Endothelial cell of umbilical vein (primary cell): ENCODE results near the gene C9orf152. TPM values are rescaled to one million over a fixed set of nuclear protein-coding genes. Genes with fewer than 3 reads are reported as not detected.

Experiments used
- BruUV-seq: library from RNA; stranded (reverse); fragments of 400-500 nt; replicated peaks from 2 replicates; lab custom pipeline; 2021; lab: Mats Ljungman, UMichigan
- CTCF ChIA-PET: fragments of 300-600, 350-600 bp; sonication (Branson Sonifier 250); formaldehyde crosslinking; loops from one replicate; lab custom pipeline; 2021; ENCODE audit warnings: antibody characterized with exemption, inconsistent platforms; lab: Charles Lee
- POLR2A ChIA-PET: fragments of 300-600, 350-600 bp; sonication (Branson Sonifier 250); formaldehyde crosslinking; loops from one replicate; lab custom pipeline; 2021; ENCODE audit warnings: antibody characterized with exemption, inconsistent platforms; lab: Charles Lee
- DNase-seq: peaks from one replicate; pipeline ENCODE4 v3.0.0-alpha.2; 2011; ENCODE audit warnings: low read depth, low spot score
- FAIRE-seq: peaks from 2 replicates; lab custom pipeline; 2011; peaks lifted over from hg19 to GRCh38; lab: Jason Lieb, UNC
- H2AFZ ChIP-seq: 2 replicates; pipeline ENCODE4 v1.6.0; 2012; ENCODE audit warnings: low read depth, low read length, control low read depth, inconsistent platforms
- H3K27ac ChIP-seq: 2 replicates; pipeline ENCODE4 v1.5.1; 2011; ENCODE audit warnings: low read depth, mild to moderate bottlenecking, control low read depth, low read length, moderate library complexity; ENCODE audit not compliant: insufficient read depth
- H3K27me3 ChIP-seq, 2 experiments: 2 replicates each; pipeline versions ENCODE4 v1.6.0 to v1.6.1; 2011; ENCODE audit warnings: low read length in 2 of 2, mixed read lengths in 1 of 2; ENCODE audit not compliant: control insufficient read depth in 2 of 2, insufficient read depth in 2 of 2
- H3K36me3 ChIP-seq, 2 experiments: 2 replicates in 1 of 2; 3 replicates in 1 of 2; pipeline ENCODE4 v1.5.1; 2011; ENCODE audit warnings: low read length in 2 of 2, mild to moderate bottlenecking in 1 of 2, moderate library complexity in 1 of 2; ENCODE audit not compliant: control insufficient read depth in 2 of 2, insufficient read depth in 2 of 2; ENCODE audit errors: extremely low read depth in 1 of 2
- H3K4me1 ChIP-seq: 3 replicates; pipeline ENCODE4 v1.5.1; 2011; ENCODE audit warnings: mild to moderate bottlenecking, low read length; ENCODE audit not compliant: control insufficient read depth, insufficient read depth; ENCODE audit errors: extremely low read depth
- H3K4me2 ChIP-seq: 2 replicates; pipeline ENCODE4 v1.6.1; 2011; ENCODE audit warnings: low read length, control low read depth, mixed read lengths; ENCODE audit not compliant: insufficient read depth
- H3K4me3 ChIP-seq, 3 experiments: fragments of 200-600 bp in 1 of 3; sonication (generic), shearing (Covaris generic) in 1 of 3; replicated peaks in 1 of 3; 2 replicates each; pipeline ENCODE4 v1.5.1; 2011 to 2016; ENCODE audit warnings: control low read depth in 3 of 3, low read length in 3 of 3, mild to moderate bottlenecking in 2 of 3, inconsistent platforms in 1 of 3, low read depth in 1 of 3, moderate library complexity in 1 of 3; ENCODE audit not compliant: insufficient read depth in 1 of 3
- H3K79me2 ChIP-seq: 2 replicates; pipeline ENCODE4 v1.6.0; 2012; ENCODE audit warnings: low read length, inconsistent platforms; ENCODE audit not compliant: control insufficient read depth, insufficient read depth
- H3K9ac ChIP-seq: replicated peaks from 2 replicates; pipeline ENCODE3; 2011; ENCODE audit warnings: low read length, control low read depth; ENCODE audit not compliant: insufficient read depth; ENCODE audit errors: extremely low read depth
- H3K9me1 ChIP-seq: replicated peaks from 3 replicates; pipeline ENCODE4 v1.6.0; 2011; ENCODE audit warnings: mild to moderate bottlenecking, low read length; ENCODE audit not compliant: control insufficient read depth, insufficient read depth; ENCODE audit errors: extremely low read depth
- H3K9me3 ChIP-seq: replicated peaks from 2 replicates; pipeline ENCODE4 v1.5.1; 2012; ENCODE audit warnings: low read length, inconsistent platforms; ENCODE audit not compliant: control insufficient read depth, insufficient read depth
- H4K20me1 ChIP-seq: replicated peaks from 2 replicates; pipeline ENCODE3; 2011; ENCODE audit warnings: mild to moderate bottlenecking, low read length; ENCODE audit not compliant: control insufficient read depth, insufficient read depth; ENCODE audit errors: extremely low read depth
- CTCF ChIP-seq, 2 donors: IDR thresholded peaks; 1 replicate in 1 of 2; 2 replicates in 1 of 2; pipeline ENCODE4 v1.5.1; 2011; ENCODE audit warnings: low read length in 2 of 2, mild to moderate bottlenecking in 2 of 2, moderate library complexity in 2 of 2, control low read depth in 1 of 2, inconsistent platforms in 1 of 2, low read depth in 1 of 2; ENCODE audit not compliant: insufficient read depth in 1 of 2; ENCODE audit errors: extremely low read depth in 1 of 2
- EZH2 ChIP-seq: IDR thresholded peaks from 2 replicates; pipeline ENCODE4 v1.6.1; 2012; ENCODE audit warnings: borderline replicate concordance, low read depth, mild to moderate bottlenecking, moderate library complexity, low read length, inconsistent platforms; ENCODE audit not compliant: severe bottlenecking
- FOS ChIP-seq: IDR thresholded peaks from 2 replicates; pipeline ENCODE4 v1.6.1; 2011; ENCODE audit warnings: mild to moderate bottlenecking, low read length, moderate library complexity, borderline replicate concordance; ENCODE audit not compliant: insufficient read depth
- GATA2 ChIP-seq: IDR thresholded peaks from 2 replicates; pipeline ENCODE4 v1.7.0; 2011; ENCODE audit warnings: low read depth, mild to moderate bottlenecking, moderate library complexity, mixed read lengths, low read length; ENCODE audit not compliant: insufficient read length, insufficient read depth
- JUN ChIP-seq: IDR thresholded peaks from 2 replicates; pipeline ENCODE4 v1.6.1; 2011; ENCODE audit warnings: borderline replicate concordance, low read depth; ENCODE audit not compliant: insufficient read length, insufficient read depth
- MYC ChIP-seq: IDR thresholded peaks from one replicate; pipeline ENCODE4 v1.6.1; 2011; ENCODE audit warnings: mild to moderate bottlenecking, low read depth, low read length
- POLR2A ChIP-seq: IDR thresholded peaks from 2 replicates; pipeline ENCODE4 v1.6.1; 2012; ENCODE audit warnings: low read depth, mild to moderate bottlenecking, control low read depth, low read length
- POLR2AphosphoS5 ChIP-seq: IDR thresholded peaks from 2 replicates; pipeline ENCODE4 v1.6.1; 2012; ENCODE audit warnings: low read depth, mild to moderate bottlenecking, control low read depth, low read length, moderate library complexity; ENCODE audit not compliant: insufficient read depth
- dilution Hi-C: fragments of 300-500 bp; cut with MboI; formaldehyde crosslinking; loops from one replicate; pipeline ENCODE4 v1.15.0; 2019; ENCODE audit warnings: low sequenced_read_pairs; ENCODE audit not compliant: extremely low pct_ligation_motif_present
- intact Hi-C: fragments of 100-400 bp; cut with micrococcal nuclease; formaldehyde crosslinking; loops from one replicate; pipeline ENCODE4 v1.10.0; 2022
- polyA plus RNA-seq, 4 experiments: library from polyadenylated mRNA; depleted of rRNA in 3 of 4; stranded (reverse) in 3 of 4; unstranded in 1 of 4; fragments of >200 nt; gene quantifications; 2 replicates each; pipeline versions ENCODE4 v1.2.1 to v1.2.3, GENCODE V29; 2011 to 2012; ENCODE audit warnings: missing spikeins in 1 of 4
- total RNA-seq: library from RNA; stranded (reverse); gene quantifications from 2 replicates; pipeline ENCODE4 v1.2.3, GENCODE V29; 2021

Gene C9orf152
- total and polyA plus RNA-seq, 2 donors (not counting 3 experiments of a cell fraction or from before 2014, with no cell fraction given), result not detected

GRCh38 chr9:110180511-110181434 is 27.2 kb downstream of the C9orf152 start:
- no peaks in the 10 kb centered on the region for H3K79me2 ChIP-seq
- TF ChIP-seq CTCF (IDR thresholded peaks at IDR 0.05; ENCODE audit: extremely low read depth in 1 of 2, insufficient read depth in 1 of 2, low read depth in 1 of 2, low read length in 2 of 2) (no peak), POLR2AphosphoS5 (no peak), EZH2 (no peak), MYC (no peak), GATA2 (no peak), POLR2A (no peak), FOS (peak; percentile 53), JUN (peak; percentile 17)
- H3K36me3 ChIP-seq, result no peaks in the 10 kb centered on the region
- peaks cover 5% of the 10 kb centered on the region in 2 experiments for H3K27me3 ChIP-seq
- H4K20me1 ChIP-seq, result no peaks in the 10 kb centered on the region
- peaks cover 4% of the 10 kb centered on the region for H3K4me1 ChIP-seq
- no peak overlapping the region for H3K27ac ChIP-seq
- intact Hi-C loops (loop anchor here (5.0 to 10.0 kb wide), 2 partner anchors 247 to 274 kb away; no protein-coding TSS in a partner anchor), dilution Hi-C loops (no loop called here)
- H3K9ac ChIP-seq, result no peak overlapping the region
- no peak overlapping the region for H3K4me2 ChIP-seq
- peak; percentile 62 for DNase-seq
- no peaks in the 10 kb centered on the region for H3K9me3 ChIP-seq
- FAIRE-seq, result peak; percentile 21
- POLR2A ChIA-PET, result no interaction called here
- H3K4me3 ChIP-seq, result no peak overlapping the region
- no peaks in the 10 kb centered on the region for H3K9me1 ChIP-seq
- CTCF ChIA-PET, result interaction anchor here (0.8 to 3.8 kb wide), 6 partner anchors 12 to 443 kb away, joined by 3 to 39 read pairs (median 6); no protein-coding TSS in a partner anchor
- BruUV-seq, result no TSS peak
- no peak overlapping the region for H2AFZ ChIP-seq
